Esophagus squamous epithelium (tissue), 5 donors: ENCODE data around the gene PIK3C2G. TPM values are rescaled to one million over a fixed set of nuclear protein-coding genes. Genes with fewer than 3 reads are reported as not detected.
"Not testable (repeated sequence)": the region's sequence is repeated elsewhere in the genome, so short reads cannot be mapped to it uniquely, and the experiment has no call there.

Source experiments
- DNase-seq: peaks from one replicate; lab custom pipeline; 2025; lab: John Stamatoyannopoulos, UW
- H3K27ac ChIP-seq, 4 donors: fragments of 200-600 bp; sonication (generic); one replicate each; pipeline ENCODE4 v1.5.1; 2016 to 2019; ENCODE audit warnings: mild to moderate bottlenecking in 1 of 4
- H3K27me3 ChIP-seq, 4 donors: fragments of 200-600 bp; sonication (generic); 1 replicate in 3 of 4; 2 replicates in 1 of 4; pipeline versions ENCODE4 v1.5.1 to v1.6.0; 2017 to 2021; ENCODE audit warnings: antibody characterized with exemption in 1 of 4
- H3K36me3 ChIP-seq, 3 donors: fragments of 200-600 bp; sonication (generic); one replicate each; pipeline ENCODE4 v1.5.1; 2016 to 2019
- H3K4me1 ChIP-seq, 3 donors: fragments of 200-600 bp; sonication (generic); one replicate each; pipeline ENCODE4 v1.5.1; 2017 to 2019
- H3K4me3 ChIP-seq, 4 donors: fragments of 200-600 bp; sonication (generic); 1 replicate in 3 of 4; 2 replicates in 1 of 4; pipeline ENCODE4 v1.5.1; 2016 to 2019; ENCODE audit warnings: mild to moderate bottlenecking in 2 of 4, moderate library complexity in 1 of 4
- H3K9me3 ChIP-seq, 3 donors: fragments of 200-600 bp; sonication (generic); one replicate each; pipeline ENCODE4 v1.5.1; 2016 to 2019
- POLR2A ChIP-seq, 4 donors: fragments of 450-650 bp; IDR thresholded peaks; one replicate each; pipeline ENCODE4 v1.6.1; 2017; ENCODE audit warnings: antibody characterized with exemption in 4 of 4, mild to moderate bottlenecking in 4 of 4, moderate library complexity in 3 of 4
- WGBS, 2 donors: methylation state at CpG; one replicate each; pipeline ENCODE4 v1.1.5; 2018; 5-methylcytosine and 5-hydroxymethylcytosine counted together
- intact Hi-C: fragments of 100-400 bp; cut with DNase I; formaldehyde crosslinking; loops from one replicate; pipeline ENCODE4 v1.15.0; 2022
- total RNA-seq, 4 donors: library from RNA; depleted of rRNA; stranded (reverse); fragments of >200 nt; gene quantifications; one replicate each; pipeline ENCODE4 v1.1.0, GENCODE V29; 2016
- TF ChIP-seq, protein P1 (sequence below), 6 experiments: fragments of 450-650 bp in 4 of 6; fragments of 200-600 bp in 2 of 6; sonication (generic) in 2 of 6; IDR thresholded peaks; one replicate each; pipeline ENCODE4 v1.5.1; 2016 to 2019; ENCODE audit warnings: antibody characterized with exemption in 6 of 6, mild to moderate bottlenecking in 4 of 6, moderate library complexity in 4 of 6
- donor health status: DM: yes; HTN: yes; CAD: no.

Gene PIK3C2G
- total RNA-seq, 4 donors from 2014 or later = 3.5 to 12.6 (median 7.2) TPM

DNA sequence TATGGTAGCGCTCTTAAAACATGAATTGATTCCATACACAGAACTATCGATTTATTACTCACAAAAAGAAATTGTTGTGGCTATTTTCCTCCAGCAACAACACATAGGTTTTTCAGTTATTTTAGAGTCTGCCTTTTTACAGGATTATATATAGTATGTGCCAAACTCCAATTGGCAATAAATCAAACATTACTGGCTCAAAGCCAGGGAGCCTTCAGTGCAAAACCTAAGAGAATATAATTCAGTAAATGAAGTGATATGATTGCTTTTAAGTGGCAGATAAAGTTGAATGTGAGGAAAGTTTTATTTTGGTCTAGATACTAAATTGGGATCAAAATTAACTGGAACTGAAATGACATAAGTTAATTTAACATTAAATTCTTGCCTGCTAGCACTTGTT lies 234.8 kb downstream of the PIK3C2G start:
- no peak for DNase-seq
- no peaks in the 10 kb centered on the region for H3K27me3 ChIP-seq
- intact Hi-C loops = no loop called here
- no peaks in the 10 kb centered on the region for H3K9me3 ChIP-seq
- TF ChIP-seq, protein P1, sequence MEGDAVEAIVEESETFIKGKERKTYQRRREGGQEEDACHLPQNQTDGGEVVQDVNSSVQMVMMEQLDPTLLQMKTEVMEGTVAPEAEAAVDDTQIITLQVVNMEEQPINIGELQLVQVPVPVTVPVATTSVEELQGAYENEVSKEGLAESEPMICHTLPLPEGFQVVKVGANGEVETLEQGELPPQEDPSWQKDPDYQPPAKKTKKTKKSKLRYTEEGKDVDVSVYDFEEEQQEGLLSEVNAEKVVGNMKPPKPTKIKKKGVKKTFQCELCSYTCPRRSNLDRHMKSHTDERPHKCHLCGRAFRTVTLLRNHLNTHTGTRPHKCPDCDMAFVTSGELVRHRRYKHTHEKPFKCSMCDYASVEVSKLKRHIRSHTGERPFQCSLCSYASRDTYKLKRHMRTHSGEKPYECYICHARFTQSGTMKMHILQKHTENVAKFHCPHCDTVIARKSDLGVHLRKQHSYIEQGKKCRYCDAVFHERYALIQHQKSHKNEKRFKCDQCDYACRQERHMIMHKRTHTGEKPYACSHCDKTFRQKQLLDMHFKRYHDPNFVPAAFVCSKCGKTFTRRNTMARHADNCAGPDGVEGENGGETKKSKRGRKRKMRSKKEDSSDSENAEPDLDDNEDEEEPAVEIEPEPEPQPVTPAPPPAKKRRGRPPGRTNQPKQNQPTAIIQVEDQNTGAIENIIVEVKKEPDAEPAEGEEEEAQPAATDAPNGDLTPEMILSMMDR (IDR thresholded peaks at IDR 0.05) = no peak
- TF ChIP-seq POLR2A (IDR thresholded peaks at IDR 0.05) = no peak
- 82 to 94% methylated on average over 2 of the region's 2 CpGs for WGBS, 2 donors
- H3K27ac ChIP-seq = no peak overlapping the region
- H3K4me1 ChIP-seq = no peaks in the 10 kb centered on the region
- H3K4me3 ChIP-seq = no peak overlapping the region
- peaks cover 0 to 47% (median 0%) of the 10 kb centered on the region in 3 donors for H3K36me3 ChIP-seq

DNA sequence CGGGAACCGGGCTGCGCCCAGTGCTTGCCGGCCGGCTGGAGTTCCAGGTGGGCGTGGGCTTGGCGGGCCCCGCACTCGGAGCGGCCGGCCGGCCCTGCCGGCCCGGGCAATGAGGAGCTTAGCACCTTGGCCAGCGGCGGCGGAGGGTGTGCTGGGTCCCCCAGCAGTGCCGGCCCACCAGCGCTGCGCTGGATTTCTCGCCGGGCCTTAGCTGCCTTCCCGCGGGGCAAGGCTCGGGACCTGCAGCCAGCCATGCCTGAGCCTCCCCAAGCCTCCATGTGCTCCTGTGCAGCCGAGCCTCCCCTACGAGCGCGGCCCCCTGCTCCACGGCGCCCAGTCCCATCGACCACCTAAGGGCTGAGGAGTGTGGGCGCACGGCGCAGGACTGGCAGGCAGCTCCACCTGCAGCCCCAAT lies 238.8 kb downstream of the PIK3C2G start:
- peaks cover 0 to 34% (median 0%) of the 10 kb centered on the region in 3 donors for H3K36me3 ChIP-seq
- H3K9me3 ChIP-seq, H3K4me1 ChIP-seq, intact Hi-C loops, H3K27ac ChIP-seq, H3K27me3 ChIP-seq, H3K4me3 ChIP-seq, DNase-seq: not testable (repeated sequence)
- no CpG with 5 or more reads among the region's 35 CpGs for WGBS, 2 donors

DNA sequence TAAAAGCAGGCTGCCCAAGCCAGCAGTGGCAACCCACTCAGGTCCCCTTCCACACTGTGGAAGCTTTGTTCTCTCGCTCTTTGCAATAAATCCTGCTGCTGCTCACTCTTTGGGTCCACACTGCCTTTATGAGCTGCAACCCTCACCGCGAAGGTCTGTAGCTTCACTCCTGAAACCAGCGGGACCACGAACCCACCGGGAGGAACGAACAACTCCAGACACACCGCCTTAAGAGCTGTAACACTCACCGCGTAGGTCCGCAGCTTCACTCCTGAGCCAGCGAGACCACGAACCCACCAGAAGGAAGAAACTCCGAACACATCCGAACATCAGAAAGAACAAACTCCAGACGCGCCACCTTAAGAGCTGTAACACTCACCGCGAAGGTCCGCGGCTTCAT lies 239.4 kb downstream of the PIK3C2G start:
- H3K9me3 ChIP-seq, H3K27me3 ChIP-seq, H3K27ac ChIP-seq, H3K4me3 ChIP-seq, H3K4me1 ChIP-seq, intact Hi-C loops, DNase-seq: not testable (repeated sequence)
- 95 to 96% methylated on average over 17 to 21 of the region's 21 CpGs for WGBS, 2 donors
- peaks cover 0 to 34% (median 0%) of the 10 kb centered on the region in 3 donors for H3K36me3 ChIP-seq

DNA sequence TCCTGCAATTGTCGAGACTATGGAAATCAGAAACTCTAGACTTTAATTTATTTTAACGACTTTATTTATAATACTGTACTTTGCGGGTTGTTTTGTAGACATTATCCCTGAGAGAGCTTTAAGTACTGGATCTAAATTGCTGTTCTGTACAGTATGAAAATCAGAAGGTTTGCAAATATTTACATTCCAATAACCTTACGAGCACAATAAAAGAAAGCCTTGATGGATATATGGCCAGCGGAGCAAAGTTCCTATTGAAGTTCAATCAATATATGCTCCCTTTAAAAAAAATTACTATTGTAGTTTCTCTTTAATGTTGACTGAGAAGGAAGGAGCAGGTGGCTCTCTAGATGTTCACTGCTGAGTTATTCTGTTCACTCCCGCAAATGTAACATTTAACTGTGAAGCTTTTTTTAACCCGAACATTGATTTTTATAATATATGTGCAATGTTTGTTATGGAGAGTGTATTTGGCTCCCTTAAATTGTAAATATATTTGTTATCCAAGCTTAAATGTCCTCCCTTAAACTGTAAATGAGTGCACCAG lies 241.2 kb downstream of the PIK3C2G start:
- TF ChIP-seq, protein P1 (IDR thresholded peaks at IDR 0.05) = no peak
- TF ChIP-seq POLR2A (IDR thresholded peaks at IDR 0.05) = no peak
- Histone ChIP-seq H3K27ac (no peak overlapping the region), H3K4me3 (no peak overlapping the region), H3K36me3 (peaks cover 0 to 22% (median 0%) of the 10 kb centered on the region in 3 donors), H3K4me1 (no peaks in the 10 kb centered on the region), H3K9me3 (no peaks in the 10 kb centered on the region), H3K27me3 (no peaks in the 10 kb centered on the region)
- WGBS, 2 donors = 82 to 88% methylated on average over 7 of the region's 7 CpGs
- intact Hi-C loops = no loop called here
- no peak for DNase-seq

DNA sequence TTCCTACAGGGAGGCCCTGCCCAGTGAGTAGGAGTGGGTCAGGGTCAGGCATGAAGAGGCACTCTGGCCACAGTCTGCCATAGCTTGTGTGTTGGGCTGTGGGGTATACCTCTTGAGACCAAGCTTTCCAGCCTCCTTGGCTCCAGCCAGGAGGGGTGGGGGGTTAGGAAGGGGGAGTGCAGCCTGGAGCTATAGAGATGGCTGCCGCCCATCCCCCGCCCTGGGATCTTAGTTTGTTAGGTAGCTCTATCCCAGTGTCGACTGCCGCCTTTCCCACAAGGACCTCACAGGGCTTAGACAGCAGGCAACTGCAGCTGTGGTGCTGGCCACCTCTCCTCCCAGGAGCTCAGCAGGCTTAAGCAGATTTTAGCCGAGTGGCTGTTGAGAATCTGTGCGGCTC lies 260.1 kb downstream of the PIK3C2G start:
- Histone ChIP-seq H3K4me1 (no peaks in the 10 kb centered on the region), H3K4me3 (no peak overlapping the region), H3K27me3 (no peaks in the 10 kb centered on the region), H3K27ac (no peak overlapping the region), H3K36me3 (peaks cover 0 to 21% (median 0%) of the 10 kb centered on the region in 3 donors), H3K9me3 (peaks cover 0 to 22% (median 0%) of the 10 kb centered on the region in 3 donors)
- no peak for DNase-seq
- intact Hi-C loops = no loop called here
- 94 to 100% methylated on average over 1 to 2 of the region's 6 CpGs for WGBS, 2 donors
- TF ChIP-seq, protein P1 (IDR thresholded peaks at IDR 0.05) = no peak
- TF ChIP-seq POLR2A (IDR thresholded peaks at IDR 0.05) = no peak

DNA sequence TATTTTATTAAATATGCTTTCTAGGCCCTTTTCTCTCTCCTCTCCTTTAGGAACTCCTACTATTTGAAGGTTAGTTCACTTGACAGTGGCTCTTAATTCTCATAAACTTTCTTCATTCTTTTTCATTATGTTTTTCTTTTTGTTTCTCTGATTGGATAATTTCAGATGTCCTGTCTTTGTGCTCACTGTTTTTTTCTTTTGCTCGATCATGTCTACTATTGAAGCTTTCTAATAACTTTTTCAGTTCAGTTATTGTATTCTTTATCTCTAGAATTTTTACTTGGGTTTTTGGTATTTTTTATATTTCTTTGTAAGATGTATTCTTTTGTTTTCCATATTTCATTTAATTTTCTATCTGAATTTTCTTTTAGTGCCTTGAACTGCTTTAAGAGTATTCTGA lies 261.5 kb downstream of the PIK3C2G start:
- Histone ChIP-seq H3K27ac (no peak overlapping the region), H3K4me3 (no peak overlapping the region), H3K27me3 (no peaks in the 10 kb centered on the region), H3K36me3 (peaks cover 0 to 21% (median 0%) of the 10 kb centered on the region in 3 donors), H3K9me3 (peaks cover 0 to 22% (median 0%) of the 10 kb centered on the region in 3 donors), H3K4me1 (no peaks in the 10 kb centered on the region)
- no peak for TF ChIP-seq POLR2A (IDR thresholded peaks at IDR 0.05)
- 79 to 85% methylated on average over 1 of the region's 1 CpG for WGBS, 2 donors
- no peak for DNase-seq
- intact Hi-C loops = no loop called here

DNA sequence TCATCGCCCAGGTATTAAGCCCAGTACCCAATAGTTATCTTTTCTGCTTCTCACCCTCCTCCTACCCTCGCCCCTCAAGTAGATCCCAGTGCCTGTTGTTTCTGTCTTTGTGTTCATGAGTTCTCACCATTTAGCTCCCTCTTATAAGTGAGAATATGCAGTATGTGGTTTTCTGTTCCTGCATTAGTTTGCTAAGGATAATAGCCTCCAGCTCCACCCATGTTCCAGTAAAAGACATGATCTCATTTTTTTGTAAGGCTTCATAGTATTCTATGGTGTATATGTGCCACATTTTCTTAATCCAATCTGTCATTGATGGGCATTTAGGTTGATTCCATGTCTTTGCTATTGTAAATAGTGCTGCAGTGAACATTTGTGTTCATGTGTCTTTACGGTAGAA lies 281.2 kb downstream of the PIK3C2G start:
- peaks cover 0 to 11% (median 0%) of the 10 kb centered on the region in 3 donors for H3K4me1 ChIP-seq
- H3K36me3 ChIP-seq, H3K9me3 ChIP-seq, H3K27me3 ChIP-seq, H3K27ac ChIP-seq, DNase-seq, intact Hi-C loops, H3K4me3 ChIP-seq: not testable (repeated sequence)
- WGBS, 2 donors = 86 to 89% methylated on average over 3 of the region's 3 CpGs
